GM12872 (cell line): ENCODE data around the gene FANCL.

Source experiments
- TF ChIP-seq, protein P1 (sequence below): IDR thresholded peaks from 3 replicates; pipeline ENCODE4 v1.5.1; 2011; ENCODE audit warnings: low read depth, mild to moderate bottlenecking, low read length, moderate library complexity; ENCODE audit not compliant: insufficient read depth

The FANCL gene

DNA sequence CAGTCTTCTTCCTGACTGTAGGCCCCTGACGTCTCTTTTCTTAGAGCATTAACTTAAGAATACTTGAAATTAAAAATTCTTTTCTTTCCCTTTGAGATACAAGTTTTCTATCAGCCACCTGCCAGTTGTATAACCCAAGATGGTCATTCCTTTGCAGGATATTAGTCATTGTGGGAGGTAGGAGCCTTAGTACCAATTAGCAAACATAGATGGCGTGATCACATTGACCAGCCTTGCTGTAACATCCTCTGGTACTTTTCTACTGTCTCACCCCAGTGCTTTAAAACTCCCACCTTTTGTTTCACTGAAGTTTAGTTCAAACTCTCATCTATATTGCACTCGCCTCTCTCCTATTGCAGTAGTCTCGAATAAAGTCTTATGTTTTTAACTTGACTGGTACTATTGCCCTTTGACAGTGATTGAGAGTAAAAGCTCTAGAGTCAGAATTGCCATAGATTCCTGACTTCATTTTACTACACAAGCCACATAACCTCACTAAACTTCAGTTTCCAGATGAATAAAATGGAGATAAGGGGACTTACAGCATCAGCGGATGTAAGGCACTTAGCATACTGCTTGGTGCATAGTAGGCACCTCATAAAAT lies 120.4 kb downstream of the FANCL start:
- TF ChIP-seq, protein P1, sequence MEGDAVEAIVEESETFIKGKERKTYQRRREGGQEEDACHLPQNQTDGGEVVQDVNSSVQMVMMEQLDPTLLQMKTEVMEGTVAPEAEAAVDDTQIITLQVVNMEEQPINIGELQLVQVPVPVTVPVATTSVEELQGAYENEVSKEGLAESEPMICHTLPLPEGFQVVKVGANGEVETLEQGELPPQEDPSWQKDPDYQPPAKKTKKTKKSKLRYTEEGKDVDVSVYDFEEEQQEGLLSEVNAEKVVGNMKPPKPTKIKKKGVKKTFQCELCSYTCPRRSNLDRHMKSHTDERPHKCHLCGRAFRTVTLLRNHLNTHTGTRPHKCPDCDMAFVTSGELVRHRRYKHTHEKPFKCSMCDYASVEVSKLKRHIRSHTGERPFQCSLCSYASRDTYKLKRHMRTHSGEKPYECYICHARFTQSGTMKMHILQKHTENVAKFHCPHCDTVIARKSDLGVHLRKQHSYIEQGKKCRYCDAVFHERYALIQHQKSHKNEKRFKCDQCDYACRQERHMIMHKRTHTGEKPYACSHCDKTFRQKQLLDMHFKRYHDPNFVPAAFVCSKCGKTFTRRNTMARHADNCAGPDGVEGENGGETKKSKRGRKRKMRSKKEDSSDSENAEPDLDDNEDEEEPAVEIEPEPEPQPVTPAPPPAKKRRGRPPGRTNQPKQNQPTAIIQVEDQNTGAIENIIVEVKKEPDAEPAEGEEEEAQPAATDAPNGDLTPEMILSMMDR, result no peak

DNA sequence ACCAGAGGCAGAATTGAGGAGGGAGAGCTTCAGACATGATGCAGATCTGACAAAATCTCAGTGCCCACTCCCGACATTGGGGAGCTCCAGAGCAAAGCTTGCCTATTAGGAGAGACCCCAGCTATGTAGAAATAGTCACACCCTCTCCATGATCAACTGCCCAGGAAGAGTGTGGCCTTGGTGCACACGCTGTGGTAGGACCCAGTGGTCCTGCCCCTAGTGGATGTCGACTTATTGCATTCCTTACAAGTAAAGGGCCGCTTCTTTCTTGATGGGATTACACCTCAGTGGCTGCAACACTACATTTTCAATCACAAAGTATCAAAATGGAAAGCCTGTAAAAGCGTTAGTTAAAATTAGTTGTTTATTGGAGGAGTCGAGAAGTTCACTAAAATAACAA lies 130.4 kb downstream of the FANCL start:
- TF ChIP-seq, protein P1, result 0 out of 3 replicates have a peak, but pooled peaks have one; percentile 14

DNA sequence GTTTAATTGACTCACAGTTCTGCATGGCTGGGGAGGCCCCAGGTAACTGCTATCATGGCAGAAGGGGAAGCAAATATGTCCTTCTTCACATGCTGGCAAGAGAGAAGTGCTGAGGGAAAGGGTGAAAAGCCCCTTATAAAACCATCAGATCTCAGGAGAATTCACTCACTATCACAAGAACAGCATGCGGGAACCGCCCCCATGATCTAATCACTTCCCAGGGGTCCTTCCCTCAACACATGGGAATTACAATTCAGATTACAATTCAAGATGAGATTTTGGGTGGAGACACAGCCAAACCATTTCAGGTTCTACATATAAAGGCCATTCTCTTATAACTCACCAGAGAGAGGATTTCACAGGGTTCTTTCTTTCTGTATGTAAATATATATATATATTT lies 131.6 kb downstream of the FANCL start:
- TF ChIP-seq, protein P1, result no peak
